SK-N-SH (cell line): ENCODE measurements around the gene PLCB3.
A peak's percentile ranks its signal among the peaks of the same experiment; 100 is the strongest.

Experiments
- CTCF ChIP-seq: fragments of 200-600 bp; sonication (generic); IDR thresholded peaks from 2 replicates; pipeline ENCODE4 v1.6.1; 2017; ENCODE audit warnings: antibody characterized with exemption, mild to moderate bottlenecking, moderate library complexity
- MAX ChIP-seq: IDR thresholded peaks from 2 replicates; pipeline ENCODE4 v1.4.0; 2012; ENCODE audit warnings: low read depth
- MXI1 ChIP-seq: IDR thresholded peaks from 2 replicates; pipeline ENCODE4 v1.6.1; 2012; ENCODE audit warnings: mild to moderate bottlenecking, low read depth, low read length, improper control_type of control experiment
- NFIC ChIP-seq: IDR thresholded peaks from 2 replicates; pipeline ENCODE4 v1.4.0; 2012; ENCODE audit warnings: borderline replicate concordance
- NRF1 ChIP-seq: IDR thresholded peaks from 2 replicates; pipeline ENCODE4 v1.6.1; 2012; ENCODE audit warnings: low read depth, mild to moderate bottlenecking, low read length
- POLR2AphosphoS5 ChIP-seq: IDR thresholded peaks from 2 replicates; pipeline ENCODE4 v1.6.1; 2012; ENCODE audit warnings: low read depth, low read length
- RCOR1 ChIP-seq: fragments of 150-350 bp; IDR thresholded peaks from 2 replicates; pipeline ENCODE4 v1.6.1; 2017; ENCODE audit warnings: antibody characterized with exemption, low read length
- RFX5 ChIP-seq: IDR thresholded peaks from 2 replicates; pipeline ENCODE4 v1.6.1; 2012; ENCODE audit warnings: mild to moderate bottlenecking, improper control_type of control experiment, low read length
- SIN3A ChIP-seq: IDR thresholded peaks from 2 replicates; pipeline ENCODE4 v1.6.1; 2012; ENCODE audit warnings: low read depth, mild to moderate bottlenecking, low read length, moderate library complexity, borderline replicate concordance

GRCh38 chr11:64314146-64314804 is 62.9 kb downstream of the PLCB3 start:
- peak; percentile 32; the same call in 1 of the 2 replicates for TF ChIP-seq CTCF
- TF ChIP-seq SIN3A = no peak
- TF ChIP-seq NRF1 = no peak
- TF ChIP-seq MAX = no peak
- no peak for TF ChIP-seq RCOR1
- TF ChIP-seq RFX5 = no peak
- no peak for TF ChIP-seq NFIC
- no peak for TF ChIP-seq POLR2AphosphoS5
- no peak for TF ChIP-seq MXI1
